GM12873 (cell line): ENCODE measurements around the gene TBCK.

Source experiments
- CTCF ChIP-seq: IDR thresholded peaks from 2 replicates; pipeline ENCODE4 v1.5.1; 2012; ENCODE audit warnings: low read depth, mild to moderate bottlenecking, moderate library complexity, low read length, control low read depth; ENCODE audit not compliant: insufficient read depth; ENCODE audit errors: missing control alignments

The TBCK gene

GRCh38 chr4:106109929-106110328 lies 206.1 kb downstream of the TBCK start:
- no peak for TF ChIP-seq CTCF

- TF ChIP-seq CTCF = no peak
These were observed 210.3 kb downstream of the TBCK start for GRCh38 chr4:106105697-106106096.

- no peak for TF ChIP-seq CTCF
These were observed 211.7 kb downstream of the TBCK start for GRCh38 chr4:106104276-106104675.

DNA sequence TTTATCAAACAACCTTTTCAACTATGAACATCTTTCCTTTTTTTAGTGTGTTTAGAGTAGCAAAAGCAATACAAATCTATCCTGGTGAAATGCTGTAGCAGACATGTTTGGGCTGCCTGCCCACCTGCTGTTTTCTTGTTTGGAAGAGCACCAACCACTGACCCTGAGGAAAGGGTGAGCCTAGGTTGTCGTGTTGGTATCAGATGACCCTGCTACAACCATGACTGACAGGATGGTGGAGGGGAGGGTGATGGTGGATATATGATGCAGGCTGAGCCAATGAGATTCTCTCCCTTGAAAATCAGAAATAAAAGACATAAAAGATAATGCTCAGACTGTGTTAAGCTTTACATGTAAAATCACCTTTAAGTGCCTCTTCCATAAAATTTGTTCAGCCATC lies 219.6 kb downstream of the TBCK start:
- TF ChIP-seq CTCF = no peak

DNA sequence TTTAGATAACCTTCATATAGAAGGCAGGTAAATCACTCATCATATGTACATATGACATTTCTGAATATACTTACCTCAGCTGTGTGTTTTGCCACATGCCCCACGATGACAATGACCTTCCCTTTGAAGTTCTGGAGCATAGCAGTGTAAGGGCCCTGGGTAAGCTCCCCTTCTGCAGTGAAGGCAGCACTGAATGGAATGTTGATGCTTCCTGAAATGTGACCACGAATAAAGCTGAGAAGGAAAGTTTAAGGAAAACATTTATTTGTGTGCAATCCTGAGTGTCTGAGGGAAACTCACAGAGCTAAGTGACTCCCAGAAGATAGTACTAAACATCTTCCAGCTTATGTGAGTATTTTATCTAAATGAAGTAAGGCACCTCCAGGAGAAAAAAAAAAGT lies 220.6 kb downstream of the TBCK start:
- no peak for TF ChIP-seq CTCF

- TF ChIP-seq CTCF = no peak
These were observed 223.5 kb downstream of the TBCK start for GRCh38 chr4:106092361-106093040.

DNA sequence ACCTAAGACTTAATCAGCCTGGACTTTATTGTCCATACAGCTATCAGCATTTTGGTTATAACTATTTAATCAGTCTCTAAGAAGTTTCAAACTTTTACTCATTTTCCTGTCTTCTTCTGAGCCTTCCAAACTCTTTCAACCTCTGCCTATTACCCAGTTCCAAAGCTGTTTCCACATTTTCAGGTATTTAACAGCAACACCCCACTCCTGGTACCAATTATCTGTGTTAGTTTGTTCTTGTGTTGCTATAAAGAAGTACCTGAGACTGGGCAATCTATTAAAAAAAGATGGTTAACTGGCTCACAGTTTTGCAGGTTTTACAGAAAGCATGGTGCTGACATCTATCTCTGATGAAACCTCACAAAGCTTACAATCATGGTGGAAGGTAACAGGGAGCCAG lies 225.2 kb downstream of the TBCK start:
- no peak for TF ChIP-seq CTCF
